ENCODE results near the gene ZMYND8.

ZMYND8 gene

GRCh38 chr20:47263465-47264084, 92.9 kb downstream of the ZMYND8 start:
- no peak for TF ChIP-seq CTCF (IDR thresholded peaks at IDR 0.05; ENCODE audit: low read length)
- TF ChIP-seq EZH2 (IDR thresholded peaks at IDR 0.05; ENCODE audit: borderline replicate concordance, low read length), result no peak
- H3K4me2 ChIP-seq (ENCODE audit: low read length), result peak overlapping the region; percentile 62
- no peaks in the 10 kb centered on the region for H3K27me3 ChIP-seq (ENCODE audit: insufficient read depth, low read length)
- H3K9ac ChIP-seq (ENCODE audit: low read length), result peak overlapping the region; percentile 64
- H3K4me1 ChIP-seq (ENCODE audit: insufficient read depth, low read length, severe bottlenecking), result peaks cover 89% of the 10 kb centered on the region
- peak overlapping the region; percentile 97 for H3K27ac ChIP-seq (ENCODE audit: low read depth, low read length, poor library complexity, severe bottlenecking)
- H3K9me2 ChIP-seq (ENCODE audit: low read depth, low read length), result no peaks in the 10 kb centered on the region
- H3K4me3 ChIP-seq (ENCODE audit: low read depth, low read length, poor library complexity, severe bottlenecking), result peak overlapping the region; percentile 51
- H2AFZ ChIP-seq (ENCODE audit: low read length), result no peak overlapping the region
- H4K20me1 ChIP-seq (ENCODE audit: insufficient read depth, low read length), result no peaks in the 10 kb centered on the region
- H3K79me2 ChIP-seq (ENCODE audit: insufficient read depth, low read length), result peaks cover 15% of the 10 kb centered on the region; the same call in 1 of the 2 replicates
- H3K9me3 ChIP-seq (ENCODE audit: low read length), result no peaks in the 10 kb centered on the region
- H3K36me3 ChIP-seq (ENCODE audit: insufficient read depth, low read length), result peaks cover 71% of the 10 kb centered on the region
- H3F3A ChIP-seq (ENCODE audit: insufficient read depth, low read length), result 0 out of 2 replicates have a peak, but pooled peaks cover 4% of the 10 kb centered on the region

DNA sequence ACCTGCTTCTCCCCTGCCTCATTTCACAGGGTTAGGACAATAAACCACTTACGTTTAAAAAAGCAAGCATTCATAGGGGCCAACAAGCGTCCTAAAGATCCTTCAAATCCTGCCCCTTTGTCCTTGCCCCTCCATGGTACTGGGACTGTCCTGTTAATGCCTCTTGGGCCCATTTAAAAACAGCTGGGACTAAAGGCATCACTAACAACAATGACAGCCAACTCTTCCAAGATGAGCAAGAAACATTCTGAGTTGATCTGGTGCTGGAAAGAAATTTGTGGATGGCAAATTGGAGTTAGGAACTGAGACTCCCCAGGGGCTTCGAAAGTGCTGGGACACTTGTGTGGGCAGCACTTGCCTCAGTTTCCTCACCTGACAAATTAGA, 93.4 kb downstream of the ZMYND8 start:
- Histone ChIP-seq H3K4me2 (ENCODE audit: low read length) (peak overlapping the region; percentile 62), H3K9ac (ENCODE audit: low read length) (peak overlapping the region; percentile 64), H3K36me3 (ENCODE audit: insufficient read depth, low read length) (peaks cover 74% of the 10 kb centered on the region), H3K79me2 (ENCODE audit: insufficient read depth, low read length) (peaks cover 18% of the 10 kb centered on the region), H2AFZ (ENCODE audit: low read length) (no peak overlapping the region), H3K4me1 (ENCODE audit: insufficient read depth, low read length, severe bottlenecking) (peaks cover 87% of the 10 kb centered on the region), H3F3A (ENCODE audit: insufficient read depth, low read length) (0 out of 2 replicates have a peak, but pooled peaks cover 4% of the 10 kb centered on the region), H3K27ac (ENCODE audit: low read depth, low read length, poor library complexity, severe bottlenecking) (peak overlapping the region; percentile 97), H4K20me1 (ENCODE audit: insufficient read depth, low read length) (no peaks in the 10 kb centered on the region), H3K27me3 (ENCODE audit: insufficient read depth, low read length) (no peaks in the 10 kb centered on the region), H3K4me3 (ENCODE audit: low read depth, low read length, poor library complexity, severe bottlenecking) (peak overlapping the region; percentile 51), H3K9me2 (ENCODE audit: low read depth, low read length) (no peaks in the 10 kb centered on the region), H3K9me3 (ENCODE audit: low read length) (no peaks in the 10 kb centered on the region)
- TF ChIP-seq CTCF (IDR thresholded peaks at IDR 0.05; ENCODE audit: low read length), result no peak
- TF ChIP-seq EZH2 (IDR thresholded peaks at IDR 0.05; ENCODE audit: borderline replicate concordance, low read length), result no peak

DNA sequence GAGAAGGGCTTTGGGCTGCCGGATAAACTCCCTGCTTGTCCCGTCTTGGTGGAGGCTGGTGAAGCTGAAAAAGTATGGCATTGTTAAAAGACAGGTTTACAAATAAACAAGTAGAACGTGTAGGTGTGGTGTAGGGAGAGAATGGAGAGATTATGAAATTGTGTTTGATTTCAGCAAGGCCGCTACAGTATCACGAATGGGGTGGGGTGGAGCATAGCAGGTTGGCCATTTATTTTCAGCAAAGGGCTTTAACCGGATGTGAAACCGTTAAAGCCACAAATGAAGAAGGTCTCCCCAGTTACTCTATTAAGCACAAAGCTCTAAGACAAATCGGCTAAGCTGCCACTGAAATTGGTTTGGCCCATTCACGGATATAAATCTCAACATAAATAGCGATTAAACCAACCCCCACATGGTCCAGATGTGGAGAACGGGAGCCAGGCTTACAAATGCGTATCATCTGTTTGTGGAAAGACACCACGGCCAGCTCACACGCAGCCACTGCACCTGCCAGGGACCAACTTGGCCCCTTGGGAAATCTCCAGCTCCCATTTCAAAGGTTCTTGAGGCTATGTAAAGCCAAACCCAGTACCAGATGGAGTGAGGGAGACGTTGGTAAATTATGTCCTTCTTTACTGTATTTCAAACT, 94.0 kb downstream of the ZMYND8 start:
- Histone ChIP-seq H3K4me1 (ENCODE audit: insufficient read depth, low read length, severe bottlenecking) (peaks cover 82% of the 10 kb centered on the region), H3K27me3 (ENCODE audit: insufficient read depth, low read length) (no peaks in the 10 kb centered on the region), H3K9me2 (ENCODE audit: low read depth, low read length) (no peaks in the 10 kb centered on the region), H3K9me3 (ENCODE audit: low read length) (no peaks in the 10 kb centered on the region), H3K4me2 (ENCODE audit: low read length) (peak overlapping the region; percentile 62), H4K20me1 (ENCODE audit: insufficient read depth, low read length) (no peaks in the 10 kb centered on the region), H2AFZ (ENCODE audit: low read length) (no peak overlapping the region), H3F3A (ENCODE audit: insufficient read depth, low read length) (0 out of 2 replicates have a peak, but pooled peaks cover 4% of the 10 kb centered on the region), H3K27ac (ENCODE audit: low read depth, low read length, poor library complexity, severe bottlenecking) (peak overlapping the region; percentile 97), H3K36me3 (ENCODE audit: insufficient read depth, low read length) (peaks cover 73% of the 10 kb centered on the region), H3K9ac (ENCODE audit: low read length) (peak overlapping the region; percentile 64), H3K79me2 (ENCODE audit: insufficient read depth, low read length) (peaks cover 20% of the 10 kb centered on the region), H3K4me3 (ENCODE audit: low read depth, low read length, poor library complexity, severe bottlenecking) (peak overlapping the region; percentile 51)
- TF ChIP-seq CTCF (IDR thresholded peaks at IDR 0.05; ENCODE audit: low read length), result no peak
- TF ChIP-seq EZH2 (IDR thresholded peaks at IDR 0.05; ENCODE audit: borderline replicate concordance, low read length), result no peak

Measured in OCI-LY1 (cell line).